Gastroesophageal sphincter (tissue), 4 donors: ENCODE measurements around the gene OPN4. TPM values are rescaled to one million over a fixed set of nuclear protein-coding genes. Genes with fewer than 3 reads are reported as not detected.

Source experiments
- ATAC-seq: fragments of 150-250 bp; one replicate; pipeline ENCODE4 v1.9.1; 2016; ENCODE audit warnings: mild to moderate bottlenecking, moderate library complexity
- H3K27ac ChIP-seq, 4 donors: fragments of 200-600 bp; sonication (generic) in 3 of 4; 1 replicate in 3 of 4; 2 replicates in 1 of 4; pipeline ENCODE4 v1.5.1; 2016 to 2019
- H3K27me3 ChIP-seq: fragments of 200-600 bp; sonication (generic); one replicate; pipeline ENCODE4 v1.5.1; 2019
- H3K36me3 ChIP-seq, 2 donors: fragments of 200-600 bp; sonication (generic); one replicate each; pipeline ENCODE4 v1.5.1; 2019; ENCODE audit warnings: control low read depth in 1 of 2
- H3K4me1 ChIP-seq, 3 donors: fragments of 200-600 bp; sonication (generic); 1 replicate in 2 of 3; 2 replicates in 1 of 3; pipeline ENCODE4 v1.5.1; 2016 to 2019; ENCODE audit warnings: control low read depth in 2 of 3
- H3K4me3 ChIP-seq, 2 donors: fragments of 200-600 bp; sonication (generic); one replicate each; pipeline ENCODE4 v1.5.1; 2019; ENCODE audit warnings: mild to moderate bottlenecking in 1 of 2, moderate library complexity in 1 of 2
- H3K9me3 ChIP-seq, 3 donors: fragments of 200-600 bp; sonication (generic); one replicate each; pipeline ENCODE4 v1.5.1; 2017 to 2019; ENCODE audit warnings: control low read depth in 2 of 3
- EP300 ChIP-seq: sonication (generic); formaldehyde crosslinking; IDR thresholded peaks from one replicate; pipeline ENCODE4 v1.6.1; 2017; ENCODE audit warnings: antibody characterized with exemption, mild to moderate bottlenecking
- POLR2A ChIP-seq, 2 donors: fragments of 450-650 bp; IDR thresholded peaks; one replicate each; pipeline ENCODE4 v1.6.1; 2017; ENCODE audit warnings: antibody characterized with exemption in 2 of 2, mild to moderate bottlenecking in 2 of 2, moderate library complexity in 1 of 2
- POLR2AphosphoS5 ChIP-seq: sonication (generic); formaldehyde crosslinking; IDR thresholded peaks from one replicate; pipeline ENCODE4 v1.6.1; 2017; ENCODE audit warnings: antibody characterized with exemption
- WGBS, 2 donors: methylation state at CpG; one replicate each; pipeline ENCODE4 v1.1.5; 2018; ENCODE audit warnings: low coverage in 1 of 2; 5-methylcytosine and 5-hydroxymethylcytosine counted together
- total RNA-seq, 4 donors: library from RNA; depleted of rRNA; stranded (reverse); fragments of >200 nt; gene quantifications; one replicate each; pipeline ENCODE4 v1.1.0, GENCODE V29; 2016
- TF ChIP-seq, protein P1 (sequence below), 4 experiments: fragments of 200-600 bp in 2 of 4; fragments of 450-650 bp in 2 of 4; sonication (generic) in 1 of 4; IDR thresholded peaks; one replicate each; pipeline ENCODE4 v1.5.1; 2017 to 2019; ENCODE audit warnings: antibody characterized with exemption in 4 of 4, mild to moderate bottlenecking in 2 of 4, moderate library complexity in 2 of 4

OPN4 gene
- total RNA-seq, 4 donors from 2014 or later: not detected

DNA sequence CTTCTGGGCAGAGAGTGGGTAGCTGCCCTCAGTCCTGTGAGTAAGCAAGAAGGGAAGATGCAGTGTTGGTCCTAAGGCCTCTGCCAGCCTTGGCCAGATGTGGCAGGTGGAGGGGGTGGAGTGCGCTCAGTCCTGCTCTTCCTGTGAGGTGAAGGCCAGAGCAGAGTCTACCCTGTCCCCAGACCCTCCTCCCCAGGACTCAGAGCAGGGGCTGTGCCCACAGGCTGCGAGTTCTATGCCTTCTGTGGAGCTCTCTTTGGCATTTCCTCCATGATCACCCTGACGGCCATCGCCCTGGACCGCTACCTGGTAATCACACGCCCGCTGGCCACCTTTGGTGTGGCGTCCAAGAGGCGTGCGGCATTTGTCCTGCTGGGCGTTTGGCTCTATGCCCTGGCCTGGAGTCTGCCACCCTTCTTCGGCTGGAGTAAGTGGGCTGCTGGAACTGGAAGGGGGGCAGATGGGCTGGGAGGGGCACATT, 4.0 kb downstream of the OPN4 start:
- H3K27ac ChIP-seq: no peak overlapping the region
- no peaks in the 10 kb centered on the region for H3K27me3 ChIP-seq
- no peaks in the 10 kb centered on the region for H3K36me3 ChIP-seq
- TF ChIP-seq, protein P1, sequence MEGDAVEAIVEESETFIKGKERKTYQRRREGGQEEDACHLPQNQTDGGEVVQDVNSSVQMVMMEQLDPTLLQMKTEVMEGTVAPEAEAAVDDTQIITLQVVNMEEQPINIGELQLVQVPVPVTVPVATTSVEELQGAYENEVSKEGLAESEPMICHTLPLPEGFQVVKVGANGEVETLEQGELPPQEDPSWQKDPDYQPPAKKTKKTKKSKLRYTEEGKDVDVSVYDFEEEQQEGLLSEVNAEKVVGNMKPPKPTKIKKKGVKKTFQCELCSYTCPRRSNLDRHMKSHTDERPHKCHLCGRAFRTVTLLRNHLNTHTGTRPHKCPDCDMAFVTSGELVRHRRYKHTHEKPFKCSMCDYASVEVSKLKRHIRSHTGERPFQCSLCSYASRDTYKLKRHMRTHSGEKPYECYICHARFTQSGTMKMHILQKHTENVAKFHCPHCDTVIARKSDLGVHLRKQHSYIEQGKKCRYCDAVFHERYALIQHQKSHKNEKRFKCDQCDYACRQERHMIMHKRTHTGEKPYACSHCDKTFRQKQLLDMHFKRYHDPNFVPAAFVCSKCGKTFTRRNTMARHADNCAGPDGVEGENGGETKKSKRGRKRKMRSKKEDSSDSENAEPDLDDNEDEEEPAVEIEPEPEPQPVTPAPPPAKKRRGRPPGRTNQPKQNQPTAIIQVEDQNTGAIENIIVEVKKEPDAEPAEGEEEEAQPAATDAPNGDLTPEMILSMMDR (IDR thresholded peaks at IDR 0.05): no peak
- TF ChIP-seq POLR2A (IDR thresholded peaks at IDR 0.05) (no peak), POLR2AphosphoS5 (no peak), EP300 (no peak)
- no peaks in the 10 kb centered on the region for H3K9me3 ChIP-seq
- ATAC-seq: no peak
- peaks cover 0 to 14% (median 0%) of the 10 kb centered on the region in 3 donors for H3K4me1 ChIP-seq
- no CpG with 5 or more reads among the region's 12 CpGs for WGBS, 2 donors
- H3K4me3 ChIP-seq: no peak overlapping the region

DNA sequence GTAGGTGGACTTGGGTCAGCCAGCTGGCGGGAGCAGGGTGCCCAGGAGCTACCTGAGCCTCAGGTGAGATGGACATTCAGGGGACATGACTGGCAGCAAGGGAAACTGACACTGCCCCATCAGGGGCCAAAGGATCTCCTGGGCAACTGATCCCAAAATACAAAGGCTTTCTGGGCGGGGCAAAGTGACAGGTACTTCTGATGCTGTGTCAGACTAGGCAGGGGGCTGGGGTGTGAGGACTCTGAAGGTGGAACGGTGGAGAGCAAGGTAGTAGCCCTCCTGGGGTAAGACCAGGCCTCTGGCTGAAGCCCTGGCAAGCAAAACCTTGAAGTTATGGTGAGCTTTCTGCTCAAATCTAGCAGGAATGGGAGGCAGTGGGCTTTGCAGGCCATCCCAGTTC, 4.4 kb downstream of the OPN4 start:
- H3K27ac ChIP-seq: no peak overlapping the region
- TF ChIP-seq POLR2A (IDR thresholded peaks at IDR 0.05): no peak
- no peak for TF ChIP-seq POLR2AphosphoS5
- TF ChIP-seq, protein P1 (IDR thresholded peaks at IDR 0.05): no peak
- no peak for TF ChIP-seq EP300
- H3K27me3 ChIP-seq: no peaks in the 10 kb centered on the region
- no peak for ATAC-seq
- peaks cover 0 to 16% (median 0%) of the 10 kb centered on the region in 3 donors for H3K4me1 ChIP-seq
- no peaks in the 10 kb centered on the region for H3K36me3 ChIP-seq
- no peak overlapping the region for H3K4me3 ChIP-seq
- H3K9me3 ChIP-seq: no peaks in the 10 kb centered on the region
- WGBS, 2 donors: 75 to 100% methylated on average over 1 to 2 of the region's 3 CpGs

DNA sequence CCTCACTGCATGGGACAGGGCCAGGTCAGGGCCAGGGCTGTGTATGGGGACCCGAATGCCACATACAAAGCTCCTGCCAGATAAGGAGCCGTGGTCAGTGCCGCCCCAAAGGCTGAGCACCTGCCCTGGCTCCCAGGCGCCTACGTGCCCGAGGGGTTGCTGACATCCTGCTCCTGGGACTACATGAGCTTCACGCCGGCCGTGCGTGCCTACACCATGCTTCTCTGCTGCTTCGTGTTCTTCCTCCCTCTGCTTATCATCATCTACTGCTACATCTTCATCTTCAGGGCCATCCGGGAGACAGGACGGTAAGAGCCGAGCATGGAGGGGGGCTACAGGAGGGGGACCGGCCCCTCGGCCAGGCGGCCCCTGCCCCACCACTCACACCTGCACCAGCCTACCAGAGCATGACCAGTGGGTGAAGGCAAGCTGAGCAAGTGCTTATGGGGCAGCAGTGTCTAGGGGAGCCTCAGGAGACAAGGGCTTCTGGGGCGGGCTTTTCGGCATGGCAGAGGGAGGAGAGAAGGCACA, 4.9 kb downstream of the OPN4 start:
- WGBS, 2 donors: 96% methylated on average over 11 of the region's 19 CpGs; no CpG with 5 or more reads in 1 of the 2 donors
- no peak overlapping the region for H3K4me3 ChIP-seq
- no peak for TF ChIP-seq POLR2A (IDR thresholded peaks at IDR 0.05)
- TF ChIP-seq, protein P1 (IDR thresholded peaks at IDR 0.05): no peak
- ATAC-seq: no peak
- H3K4me1 ChIP-seq: peaks cover 0 to 21% (median 0%) of the 10 kb centered on the region in 3 donors
- H3K27ac ChIP-seq: no peak overlapping the region
- H3K27me3 ChIP-seq: no peaks in the 10 kb centered on the region
- no peaks in the 10 kb centered on the region for H3K9me3 ChIP-seq
- no peaks in the 10 kb centered on the region for H3K36me3 ChIP-seq

DNA sequence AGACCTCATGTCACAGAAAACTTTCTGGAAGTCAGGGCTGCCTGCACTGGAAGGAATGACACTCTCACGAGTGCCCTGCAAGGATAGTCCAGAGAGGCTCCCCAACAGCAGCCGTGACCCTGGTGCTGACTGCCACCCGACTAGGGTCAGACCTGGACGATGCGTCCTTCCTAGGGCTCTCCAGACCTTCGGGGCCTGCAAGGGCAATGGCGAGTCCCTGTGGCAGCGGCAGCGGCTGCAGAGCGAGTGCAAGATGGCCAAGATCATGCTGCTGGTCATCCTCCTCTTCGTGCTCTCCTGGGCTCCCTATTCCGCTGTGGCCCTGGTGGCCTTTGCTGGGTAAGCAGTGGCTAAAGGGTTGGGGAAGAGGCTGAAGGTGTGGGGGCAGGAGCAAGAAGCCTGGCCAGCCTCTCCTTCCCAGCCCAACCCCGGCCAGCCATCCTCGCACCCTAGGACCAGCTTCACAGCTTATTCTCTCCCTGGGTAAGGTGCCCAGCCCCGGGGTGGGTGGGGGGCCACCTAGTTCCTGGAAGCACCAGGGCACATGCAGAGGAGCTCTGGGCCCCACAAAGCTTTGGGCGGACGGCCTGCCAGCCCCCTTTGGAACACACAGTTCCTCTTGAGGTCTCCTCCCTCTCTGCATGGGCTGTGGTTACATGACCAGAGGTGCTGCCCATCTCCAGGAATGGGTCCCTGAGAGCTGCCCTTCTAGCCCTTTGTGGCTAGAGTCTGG, 5.5 kb downstream of the OPN4 start:
- no peak for ATAC-seq
- H3K4me3 ChIP-seq: no peak overlapping the region
- H3K27ac ChIP-seq: no peak overlapping the region
- no peaks in the 10 kb centered on the region for H3K9me3 ChIP-seq
- no peaks in the 10 kb centered on the region for H3K27me3 ChIP-seq
- peaks cover 0 to 28% (median 0%) of the 10 kb centered on the region in 3 donors for H3K4me1 ChIP-seq
- 100% methylated on average over 2 to 3 of the region's 17 CpGs for WGBS, 2 donors
- no peaks in the 10 kb centered on the region for H3K36me3 ChIP-seq
- TF ChIP-seq EP300: no peak
- TF ChIP-seq POLR2AphosphoS5: no peak
- TF ChIP-seq, protein P1 (IDR thresholded peaks at IDR 0.05): no peak
- TF ChIP-seq POLR2A (IDR thresholded peaks at IDR 0.05): no peak
